Measurements from ENCODE around the gene ZDHHC23.

Gene ZDHHC23, protein sequence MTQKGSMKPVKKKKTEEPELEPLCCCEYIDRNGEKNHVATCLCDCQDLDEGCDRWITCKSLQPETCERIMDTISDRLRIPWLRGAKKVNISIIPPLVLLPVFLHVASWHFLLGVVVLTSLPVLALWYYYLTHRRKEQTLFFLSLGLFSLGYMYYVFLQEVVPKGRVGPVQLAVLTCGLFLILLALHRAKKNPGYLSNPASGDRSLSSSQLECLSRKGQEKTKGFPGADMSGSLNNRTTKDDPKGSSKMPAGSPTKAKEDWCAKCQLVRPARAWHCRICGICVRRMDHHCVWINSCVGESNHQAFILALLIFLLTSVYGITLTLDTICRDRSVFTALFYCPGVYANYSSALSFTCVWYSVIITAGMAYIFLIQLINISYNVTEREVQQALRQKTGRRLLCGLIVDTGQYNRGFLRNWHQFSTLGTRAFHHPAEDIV

DNA sequence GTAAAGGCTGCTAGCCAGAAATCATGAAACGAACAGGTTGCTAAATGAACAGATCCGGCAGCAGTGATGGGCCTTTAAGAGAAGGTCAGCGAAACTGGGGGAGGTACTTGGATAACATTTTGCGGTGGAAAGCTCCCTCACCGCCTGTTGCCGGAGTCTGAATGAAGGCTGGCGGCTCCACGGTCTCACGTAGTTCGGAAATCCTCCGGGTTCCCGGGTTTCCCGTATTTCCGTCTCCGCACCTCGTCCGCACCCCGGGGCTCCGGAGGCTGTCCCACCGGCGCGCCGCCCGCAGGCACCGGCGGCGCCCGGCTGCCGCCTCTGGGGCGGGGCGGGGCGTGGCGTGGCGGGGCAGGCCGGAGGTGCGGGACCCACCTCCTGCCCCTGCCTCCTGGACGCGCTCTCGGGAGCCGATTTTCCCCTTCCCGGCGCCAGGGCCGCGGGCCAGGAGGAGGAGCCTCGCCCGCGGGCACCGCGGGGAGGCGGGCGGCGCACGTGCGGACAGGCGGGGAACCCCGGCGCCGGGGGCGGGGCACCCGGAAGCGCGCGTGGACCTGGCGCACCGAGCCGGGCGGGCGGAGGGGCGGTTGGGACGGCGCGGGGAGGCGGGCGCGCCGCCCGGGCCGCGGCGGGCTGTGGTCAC, at the start of gene ZDHHC23:
Gene ZDHHC23 (plus strand): TSS at position 642 of the 643 bp plus-strand sequence. CDS start 790 bp downstream, outside the sequence.
- peak; percentile 76 to 78 for DNase-seq

DNA sequence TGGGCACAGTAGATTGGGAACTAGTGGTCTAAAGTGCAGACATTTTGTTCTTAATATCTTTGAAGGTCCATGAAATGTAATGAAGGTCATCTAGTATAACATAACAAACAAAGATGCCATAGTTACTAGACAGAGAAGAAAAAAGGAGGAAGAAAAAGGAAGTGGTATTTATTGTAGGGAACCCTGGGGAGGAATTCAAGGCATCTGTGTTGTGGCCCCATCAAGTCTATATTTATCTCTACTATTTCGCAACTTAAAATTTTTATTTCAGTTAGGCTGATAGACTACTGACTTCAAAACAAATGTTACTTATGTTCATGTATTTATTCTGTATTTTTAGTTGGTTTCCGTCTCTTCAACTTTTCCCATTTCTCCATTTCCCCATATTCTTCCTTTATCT, 48.9 kb upstream of the ZDHHC23 start:
- peak; percentile 42 to 46 for DNase-seq

DNA sequence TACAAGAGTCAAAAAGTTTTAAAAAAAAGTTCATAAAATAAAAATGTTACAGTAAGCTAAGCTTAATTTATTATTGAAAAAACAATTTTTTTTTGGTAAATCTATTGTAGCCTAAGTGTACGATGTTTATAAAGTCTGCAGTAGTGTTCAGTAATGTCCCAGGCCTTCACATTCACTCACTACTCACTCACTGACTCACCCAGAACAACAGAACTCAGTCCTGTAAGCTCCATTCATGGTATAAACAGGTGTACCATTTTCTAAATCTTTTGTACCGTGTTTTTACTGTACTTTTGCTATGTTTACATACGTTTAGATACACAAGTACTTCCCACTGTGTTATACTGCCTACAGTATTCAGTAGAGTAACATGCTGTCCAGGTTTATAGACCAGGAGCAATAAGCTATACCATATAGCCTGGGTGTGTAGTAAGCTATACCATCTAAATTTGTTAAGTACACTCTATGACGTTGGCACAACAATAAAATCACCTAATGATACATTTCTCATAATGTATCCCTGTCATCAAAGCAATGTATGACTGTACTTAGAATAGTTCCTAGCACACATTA, 41.2 kb upstream of the ZDHHC23 start:
- DNase-seq: no peak

DNA sequence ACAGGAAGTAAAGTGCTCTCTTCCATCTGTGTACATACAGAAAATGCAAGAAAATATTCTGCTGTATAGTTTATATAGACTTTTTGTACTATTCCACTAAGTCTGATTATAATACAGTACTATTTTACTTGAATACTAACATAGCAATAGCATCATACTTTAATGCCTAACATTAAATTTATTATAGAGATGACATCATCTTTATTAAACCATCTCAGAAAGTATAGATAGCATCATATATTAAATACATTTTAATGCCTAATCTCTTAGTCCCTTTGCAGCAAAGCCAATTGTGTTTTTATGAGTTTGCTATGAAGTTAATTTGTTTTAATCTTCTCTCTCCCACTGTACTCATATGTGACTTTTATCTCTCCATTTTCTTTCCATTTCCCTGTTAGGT, 39.7 kb upstream of the ZDHHC23 start:
- no peak for DNase-seq

DNA sequence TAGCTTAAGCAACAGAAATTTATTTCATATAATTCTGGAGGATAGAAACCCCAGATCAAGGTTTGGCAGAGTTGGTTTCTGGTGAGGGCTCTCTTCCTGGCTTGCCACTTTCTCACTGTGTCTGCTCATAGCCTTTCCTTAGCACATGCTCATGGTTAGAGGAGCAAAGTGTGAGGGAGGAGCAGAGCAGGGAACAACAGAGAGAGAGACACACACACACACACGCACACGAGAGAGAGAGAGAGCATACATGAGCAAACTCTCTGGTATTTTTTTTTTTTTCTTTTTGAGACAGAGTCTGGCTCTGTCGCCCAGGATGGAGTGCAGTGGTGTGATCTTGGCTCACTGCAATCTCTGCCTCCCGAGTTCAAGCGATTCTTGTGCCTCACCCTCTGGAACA, 36.8 kb upstream of the ZDHHC23 start:
- DNase-seq: no peak

DNA sequence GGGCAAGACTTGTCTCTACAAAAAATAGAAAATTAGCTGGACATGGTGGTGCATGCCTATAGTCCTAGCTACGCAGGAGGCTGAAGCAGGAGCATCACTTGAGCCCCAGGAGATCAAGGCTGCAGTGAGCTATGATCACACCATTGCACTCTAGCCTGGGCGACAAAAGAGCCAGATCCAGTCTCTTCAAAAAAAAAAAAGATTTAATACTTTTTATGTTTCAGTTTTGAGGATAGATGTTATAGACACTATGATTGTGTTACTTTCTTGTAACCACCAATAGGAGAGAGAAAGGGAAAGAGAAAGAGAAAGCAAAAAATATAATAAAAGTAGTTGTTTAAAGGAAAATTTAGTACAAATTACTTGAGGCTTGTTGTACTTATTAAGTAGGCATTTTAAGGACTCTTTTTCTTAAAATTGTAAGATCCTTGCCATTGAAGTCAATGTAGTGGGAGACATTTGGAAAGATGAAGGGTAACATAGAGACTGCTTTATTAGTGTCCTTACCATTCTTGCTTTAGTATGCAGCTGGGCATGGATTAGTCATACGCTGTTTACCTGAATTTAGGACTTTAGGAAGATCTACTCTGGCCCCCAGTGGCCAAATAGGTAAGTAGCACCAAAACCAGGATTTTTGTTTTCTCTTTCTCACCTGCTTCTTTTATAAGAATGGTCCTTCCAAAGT, 35.1 kb upstream of the ZDHHC23 start:
- peak; percentile 62 to 65 for DNase-seq

DNA sequence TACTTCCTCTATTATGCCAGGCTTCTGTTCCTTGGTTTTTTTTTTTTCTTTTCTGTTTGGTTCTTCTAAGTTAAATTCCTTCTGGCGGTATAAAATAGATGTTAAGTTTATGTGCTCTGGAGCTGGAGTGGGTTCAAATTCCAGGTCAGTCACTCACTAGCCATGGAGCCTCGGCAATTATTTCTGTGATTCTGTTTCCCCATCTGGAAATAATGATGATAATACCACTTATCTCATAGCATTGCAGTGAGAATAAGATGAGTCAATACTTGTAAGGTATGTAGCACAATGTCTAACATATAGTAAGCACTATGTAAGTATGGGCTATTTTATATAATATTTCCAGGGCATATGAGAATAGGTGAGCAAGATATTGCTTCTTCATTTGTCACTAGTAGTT, 33.2 kb upstream of the ZDHHC23 start:
- no peak for DNase-seq

DNA sequence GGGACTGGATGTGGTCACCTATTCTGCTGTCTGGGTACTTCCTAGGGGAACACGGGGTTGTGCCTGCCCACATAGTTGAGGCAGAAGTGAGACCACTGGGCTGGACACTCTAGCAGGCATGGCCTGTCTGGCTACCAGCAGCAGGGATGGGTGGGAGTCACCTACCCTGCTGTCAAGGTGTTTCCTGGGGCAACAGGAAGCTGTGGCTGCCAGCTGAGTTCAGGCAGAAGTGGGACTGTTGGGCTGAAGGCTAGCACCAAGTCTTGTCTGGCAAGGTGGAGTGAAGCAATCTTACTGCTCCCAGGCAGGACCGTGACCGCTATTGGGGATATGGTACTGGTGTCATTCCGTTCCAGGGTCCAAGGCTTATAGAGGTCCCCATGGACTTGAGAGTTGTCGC, 20.3 kb upstream of the ZDHHC23 start:
- DNase-seq: no peak

DNA sequence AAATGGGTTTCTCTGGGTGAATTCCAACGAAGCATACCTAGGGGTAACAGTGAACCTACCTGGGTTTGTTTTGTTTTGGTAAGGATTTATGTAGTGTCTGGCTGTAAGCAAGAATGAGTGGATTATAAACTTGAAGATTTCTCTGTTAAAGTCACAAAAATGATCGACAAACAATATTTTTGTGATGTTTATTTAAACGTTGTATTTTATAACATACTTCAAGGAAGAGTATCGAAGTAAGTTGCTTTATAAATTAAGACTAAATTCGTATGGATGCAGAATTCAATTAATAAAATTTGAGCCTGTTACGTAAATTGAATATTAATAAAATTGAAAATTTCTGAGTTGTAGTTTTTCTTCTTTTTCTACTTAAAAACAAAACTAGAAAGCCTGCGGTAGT, 982 bp upstream of the ZDHHC23 start:
- no peak for DNase-seq

DNA sequence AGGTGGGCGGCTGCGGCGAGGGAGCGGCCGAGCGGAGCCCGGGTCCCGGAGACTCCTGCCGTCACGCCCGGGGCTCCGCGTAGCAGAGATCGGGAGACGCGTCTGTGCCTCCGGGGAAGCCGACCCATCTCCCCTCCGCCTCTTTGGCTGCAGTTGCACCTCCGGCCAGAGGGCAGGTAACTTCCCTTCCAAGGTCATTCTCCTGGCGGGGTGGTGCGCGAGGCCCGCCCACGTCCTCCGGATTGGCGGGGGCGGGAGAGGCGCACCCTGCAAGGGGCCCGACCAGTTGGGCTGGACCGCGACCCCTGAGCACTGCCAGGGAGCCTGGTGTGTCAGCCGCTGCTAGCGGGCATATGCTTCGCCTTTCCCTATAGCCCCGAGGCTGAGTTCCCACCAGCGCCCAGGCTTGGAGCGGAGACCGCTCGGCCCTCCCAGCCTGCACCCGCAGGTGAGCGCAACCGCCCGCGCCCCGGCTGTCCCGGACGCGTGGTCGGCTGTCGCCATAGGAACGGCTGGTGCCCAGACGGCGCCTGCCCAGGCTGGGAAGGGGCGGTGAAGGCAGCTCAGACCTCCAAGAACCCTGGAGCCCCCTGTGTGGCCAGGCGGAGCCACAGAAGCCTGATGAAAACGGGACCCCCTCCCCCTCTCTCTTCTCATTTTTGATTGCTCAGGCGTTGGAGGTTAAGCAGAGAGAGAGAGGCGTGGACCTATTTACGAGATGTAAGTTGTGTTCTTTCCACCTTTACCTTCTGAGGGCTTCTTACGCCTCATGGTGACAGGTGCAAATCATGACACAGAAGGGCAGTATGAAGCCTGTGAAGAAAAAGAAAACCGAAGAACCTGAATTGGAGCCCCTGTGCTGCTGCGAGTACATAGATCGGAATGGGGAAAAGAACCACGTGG, 453 bp downstream of the ZDHHC23 start:
- DNase-seq: peak in 1 of 2 experiments; percentile 47

DNA sequence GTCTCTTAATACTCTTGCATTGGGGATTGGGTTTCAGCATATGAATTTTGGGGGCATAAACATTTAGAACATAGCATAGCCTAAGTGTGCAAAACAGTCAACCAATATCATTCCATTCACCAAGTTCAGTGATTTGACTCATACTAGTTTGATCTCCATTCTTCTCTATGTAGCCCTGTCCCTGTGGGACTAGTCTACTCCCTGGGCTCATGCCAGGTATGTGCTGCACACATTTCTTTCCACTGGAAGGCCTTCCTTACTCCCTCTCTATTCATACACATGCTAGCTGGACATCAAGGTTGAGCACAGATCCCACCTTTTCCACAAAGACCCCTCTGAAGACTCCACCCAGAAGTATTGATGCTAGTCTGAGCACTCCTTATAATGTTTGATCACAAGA, 5.1 kb downstream of the ZDHHC23 start:
- no peak for DNase-seq

DNA sequence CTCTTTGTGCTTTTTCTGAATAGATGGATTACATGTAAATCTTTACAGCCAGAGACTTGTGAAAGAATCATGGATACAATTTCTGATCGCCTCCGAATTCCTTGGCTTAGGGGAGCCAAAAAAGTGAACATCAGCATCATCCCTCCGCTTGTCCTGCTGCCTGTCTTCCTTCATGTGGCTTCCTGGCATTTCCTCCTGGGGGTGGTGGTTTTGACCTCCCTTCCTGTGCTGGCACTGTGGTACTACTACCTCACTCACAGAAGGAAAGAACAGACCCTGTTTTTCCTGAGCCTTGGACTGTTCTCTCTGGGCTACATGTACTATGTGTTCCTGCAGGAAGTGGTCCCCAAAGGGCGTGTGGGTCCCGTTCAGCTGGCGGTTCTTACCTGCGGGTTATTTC, 5.9 kb downstream of the ZDHHC23 start:
- DNase-seq: no peak

DNA sequence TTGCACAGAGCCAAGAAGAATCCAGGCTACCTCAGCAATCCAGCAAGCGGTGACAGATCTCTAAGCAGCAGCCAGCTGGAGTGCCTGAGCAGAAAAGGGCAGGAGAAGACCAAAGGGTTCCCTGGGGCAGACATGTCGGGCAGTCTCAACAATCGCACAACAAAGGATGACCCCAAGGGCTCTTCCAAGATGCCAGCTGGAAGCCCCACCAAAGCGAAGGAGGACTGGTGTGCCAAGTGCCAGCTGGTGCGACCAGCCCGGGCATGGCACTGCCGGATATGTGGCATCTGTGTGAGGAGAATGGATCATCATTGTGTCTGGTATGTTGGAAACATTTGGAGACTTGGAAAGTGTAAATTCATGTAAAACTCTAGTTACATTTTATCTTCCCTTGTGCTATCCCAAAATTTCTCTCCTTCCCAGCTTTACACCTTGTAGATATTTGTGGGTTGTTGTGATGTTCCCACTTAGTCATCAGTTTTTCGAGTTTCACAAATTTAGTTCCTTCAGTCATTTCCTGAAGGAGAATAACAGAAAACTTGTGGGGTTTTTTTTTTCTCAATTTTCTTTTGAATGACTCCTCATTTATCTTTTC, 6.4 kb downstream of the ZDHHC23 start:
- DNase-seq: no peak

DNA sequence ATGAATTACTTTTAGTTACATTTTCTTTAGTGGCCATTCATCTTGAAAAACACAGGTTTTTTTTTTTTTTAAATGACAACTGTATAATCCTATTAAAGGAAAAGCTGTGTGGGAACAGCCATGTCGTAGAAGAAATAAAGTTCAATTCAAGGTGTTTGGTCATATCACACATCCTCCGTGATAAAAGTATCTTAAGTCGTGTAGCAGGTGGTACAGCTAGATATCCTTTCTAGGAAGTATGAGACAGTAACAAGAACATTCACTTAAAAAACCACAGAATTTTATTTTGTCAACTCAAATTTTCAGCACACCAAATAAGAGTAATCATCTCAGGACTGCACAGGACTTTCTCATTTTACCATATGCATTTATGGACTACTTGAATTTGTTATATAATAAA, 16.1 kb downstream of the ZDHHC23 start:
- DNase-seq: no peak

DNA sequence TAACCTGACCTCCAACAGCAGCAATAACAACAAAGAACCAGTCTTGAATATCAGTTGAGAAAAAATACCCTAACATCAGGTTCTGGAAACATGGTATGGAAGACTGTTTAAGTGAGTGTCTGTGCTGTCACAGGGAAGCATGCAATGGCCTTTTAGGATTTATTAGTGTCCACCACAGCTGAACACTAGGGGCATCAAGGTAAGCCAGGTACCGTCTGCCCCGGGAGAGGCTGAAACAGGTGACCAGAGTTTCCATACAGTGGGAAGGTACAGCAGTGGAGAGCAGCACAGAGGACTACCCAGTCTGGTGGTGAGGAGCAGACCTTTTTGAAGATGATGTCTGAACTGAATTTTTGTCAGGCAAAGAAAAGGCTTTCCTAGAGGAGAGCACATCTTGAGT, 18.4 kb downstream of the ZDHHC23 start:
- DNase-seq: no peak

DNA sequence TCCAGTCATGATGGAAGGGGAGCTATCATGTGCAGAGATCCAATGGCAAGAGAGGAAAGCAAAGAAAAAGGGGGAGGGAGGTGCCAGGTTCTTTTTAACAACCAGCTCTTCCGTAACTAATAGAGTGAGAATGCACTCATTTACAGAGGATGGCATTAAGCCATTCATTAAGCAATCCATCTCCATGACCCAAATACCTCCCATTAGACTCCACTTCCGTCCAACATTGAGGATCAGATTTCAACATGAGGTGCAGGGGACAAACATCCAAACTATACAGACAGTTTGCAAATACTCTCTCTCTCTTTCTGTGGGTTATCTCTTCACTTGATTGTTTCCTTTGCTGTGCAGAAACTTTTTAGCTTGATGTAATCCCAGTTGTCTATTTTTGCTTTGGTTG, 21.2 kb downstream of the ZDHHC23 start:
- DNase-seq: no peak

DNA sequence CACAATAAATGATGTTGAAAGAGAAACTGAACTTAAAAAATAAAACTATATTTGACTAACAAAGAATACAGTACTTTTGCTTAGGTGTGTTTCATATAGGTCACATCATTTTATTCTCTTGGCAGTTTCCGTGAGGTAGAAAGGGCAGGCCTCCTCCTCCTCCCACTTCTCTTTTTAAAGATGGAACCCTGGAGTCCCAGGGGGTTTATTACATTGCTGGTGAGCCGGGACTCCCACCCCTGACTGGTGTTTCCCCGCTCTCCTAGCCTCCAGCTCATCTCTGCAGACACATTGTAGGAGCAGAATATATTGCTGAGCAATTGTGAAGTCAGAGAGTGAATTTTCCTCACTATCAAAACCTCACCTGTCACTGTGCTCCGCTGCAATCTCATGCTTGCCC, 30.0 kb downstream of the ZDHHC23 start:
- no peak for DNase-seq

DNA sequence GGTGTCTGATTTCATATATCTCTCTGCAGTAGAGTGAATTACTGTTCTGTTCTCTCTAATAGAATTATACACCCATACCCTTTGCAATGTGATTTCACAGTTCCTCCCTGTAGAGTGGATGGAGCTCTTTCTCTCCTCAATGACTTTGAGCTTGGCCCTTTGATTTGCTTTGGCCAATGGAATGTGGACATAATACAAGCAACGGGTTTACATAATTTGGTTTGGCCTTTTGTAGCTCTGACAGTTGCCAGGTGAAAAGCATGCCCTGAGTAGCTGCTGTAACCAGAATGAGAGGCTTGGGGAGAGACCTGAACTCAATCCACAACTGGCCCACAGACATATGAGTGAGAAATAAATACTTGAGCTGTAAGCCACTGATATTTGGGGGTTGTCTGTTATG, 32.1 kb downstream of the ZDHHC23 start:
- no peak for DNase-seq

DNA sequence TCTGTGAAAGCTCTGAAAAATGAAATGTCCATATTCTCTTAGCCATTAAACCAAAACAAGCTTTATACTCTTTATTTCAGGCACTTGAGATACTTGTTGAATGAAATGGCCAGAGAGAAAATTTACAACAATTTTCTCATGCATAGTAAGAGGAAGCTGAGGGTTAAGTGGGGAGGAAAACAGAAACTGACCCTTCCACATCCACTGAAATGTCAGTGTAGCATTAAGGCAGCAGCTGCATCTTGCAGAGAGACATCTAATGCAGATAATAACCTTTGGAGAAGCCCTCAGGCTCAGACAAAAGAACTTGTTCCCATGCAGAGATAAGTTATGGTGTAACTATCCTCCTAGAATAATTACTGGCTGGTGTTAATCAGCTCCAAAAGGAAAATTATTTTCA, 34.0 kb downstream of the ZDHHC23 start:
- no peak for DNase-seq

DNA sequence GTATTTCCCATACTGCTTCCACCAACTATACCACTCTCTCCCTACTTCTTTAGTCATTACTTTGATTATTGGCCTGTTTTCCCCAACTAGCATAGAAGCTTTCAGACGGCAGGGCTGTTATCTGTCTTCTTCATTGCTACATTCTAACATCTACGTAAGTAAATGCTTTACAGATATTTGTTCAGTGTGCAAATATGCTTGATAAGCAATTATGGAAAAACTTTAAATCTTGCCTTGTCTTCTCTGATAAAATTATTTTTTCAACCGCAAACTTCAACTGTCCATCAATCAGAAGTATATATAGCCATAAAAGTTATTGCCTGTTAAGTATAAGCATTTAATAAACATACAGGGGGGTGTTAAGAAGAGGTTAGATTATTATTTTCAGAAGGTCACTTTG, 35.7 kb downstream of the ZDHHC23 start:
- no peak for DNase-seq

DNA sequence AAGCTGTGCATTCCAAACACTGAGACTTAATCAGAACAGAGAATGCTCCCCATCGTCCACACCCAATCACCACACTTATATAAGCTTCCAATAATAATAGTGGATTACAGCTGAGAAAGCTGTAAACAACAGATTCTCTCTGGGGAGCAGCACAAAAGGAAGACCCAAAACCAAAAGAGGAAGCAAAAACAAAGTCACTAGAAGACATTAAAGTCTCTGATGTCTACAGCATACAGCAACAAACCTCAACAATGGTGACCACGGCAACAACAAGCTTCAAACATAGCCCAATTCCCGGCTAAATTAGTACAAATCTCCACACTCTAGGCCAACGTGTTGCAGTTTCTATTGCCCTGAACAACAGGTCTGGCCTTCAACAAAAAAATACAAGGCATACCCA, 37.7 kb downstream of the ZDHHC23 start:
- no peak for DNase-seq

DNA sequence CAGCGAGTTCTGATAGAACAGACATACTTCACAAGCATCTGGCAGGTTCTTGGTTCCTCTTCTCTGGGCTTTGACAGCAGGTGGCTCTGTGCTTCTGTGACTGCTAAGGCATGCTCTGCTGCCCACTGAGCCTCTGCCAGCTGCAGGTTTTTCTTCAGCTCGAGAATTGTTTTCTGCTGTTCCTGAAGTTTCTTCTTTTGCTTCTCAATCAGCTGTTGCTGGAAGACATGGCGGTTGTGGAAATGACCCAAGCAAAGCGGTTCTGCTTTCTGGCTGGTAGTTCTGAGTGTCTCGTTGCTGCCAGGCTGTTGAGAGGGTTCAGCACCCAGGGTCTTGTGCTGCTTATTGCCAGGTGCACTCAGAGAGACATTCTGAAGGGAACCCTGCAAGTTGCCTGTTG, 57.7 kb downstream of the ZDHHC23 start:
- DNase-seq: no peak

Measured in AML-193 (cell line).